ENCODE data around the gene ZNF473. TPM values are rescaled to one million over a fixed set of nuclear protein-coding genes. Genes with fewer than 3 reads are reported as not detected.

ZNF473 gene
- total RNA-seq, 1 experiment from 2014 or later: 11.7 TPM

DNA sequence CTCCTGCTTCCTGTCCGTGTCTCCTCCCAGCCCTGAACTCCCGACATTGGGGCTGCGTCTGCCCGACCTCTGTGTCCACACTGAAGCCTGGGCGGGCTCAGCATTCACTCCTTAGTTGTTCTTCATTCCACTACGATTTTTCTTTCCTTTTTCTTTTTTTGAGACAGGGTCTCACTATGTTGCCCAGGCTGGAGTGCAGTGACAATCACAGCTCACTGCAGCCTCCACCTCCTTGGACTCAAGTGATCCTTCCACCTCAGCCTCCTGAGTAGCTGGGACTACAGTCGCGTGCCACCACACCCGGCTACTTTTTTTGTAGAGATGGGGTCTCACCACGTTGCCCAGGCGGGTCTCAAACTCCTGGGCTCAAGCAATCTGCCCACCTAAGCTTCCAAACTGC is 41.3 kb upstream of the ZNF473 start:
- H3K36me3 ChIP-seq (ENCODE audit: control insufficient read depth, insufficient read depth, low read length): no peaks in the 10 kb centered on the region
- H3K4me1 ChIP-seq (ENCODE audit: control insufficient read depth, insufficient read depth, low read length): no peaks in the 10 kb centered on the region
- POLR2A ChIA-PET: no interaction called here
- CTCF ChIA-PET: no interaction called here
- no peak overlapping the region for H3K27ac ChIP-seq (ENCODE audit: low read length)
- intact Hi-C loops (cut with micrococcal nuclease; ENCODE audit: unreplicated experiment) (loop anchor here (2.0 kb wide), 1 partner anchor 48 kb away; no protein-coding TSS in a partner anchor), in situ Hi-C loops (cut with HindIII; ENCODE audit: low pct_unique_long_range_greater_than_20kb, low sequenced_read_pairs) (no loop called here)
- no peak for TF ChIP-seq POLR2AphosphoS5 (IDR thresholded peaks at IDR 0.05; ENCODE audit: low read depth, low read length)
- TF ChIP-seq TCF7L2 (IDR thresholded peaks at IDR 0.05; ENCODE audit: low read depth, low read length): no peak
- no peak for TF ChIP-seq SIN3A (IDR thresholded peaks at IDR 0.05; ENCODE audit: borderline replicate concordance, insufficient read depth, low read depth, low read length)
- TF ChIP-seq, protein P1, sequence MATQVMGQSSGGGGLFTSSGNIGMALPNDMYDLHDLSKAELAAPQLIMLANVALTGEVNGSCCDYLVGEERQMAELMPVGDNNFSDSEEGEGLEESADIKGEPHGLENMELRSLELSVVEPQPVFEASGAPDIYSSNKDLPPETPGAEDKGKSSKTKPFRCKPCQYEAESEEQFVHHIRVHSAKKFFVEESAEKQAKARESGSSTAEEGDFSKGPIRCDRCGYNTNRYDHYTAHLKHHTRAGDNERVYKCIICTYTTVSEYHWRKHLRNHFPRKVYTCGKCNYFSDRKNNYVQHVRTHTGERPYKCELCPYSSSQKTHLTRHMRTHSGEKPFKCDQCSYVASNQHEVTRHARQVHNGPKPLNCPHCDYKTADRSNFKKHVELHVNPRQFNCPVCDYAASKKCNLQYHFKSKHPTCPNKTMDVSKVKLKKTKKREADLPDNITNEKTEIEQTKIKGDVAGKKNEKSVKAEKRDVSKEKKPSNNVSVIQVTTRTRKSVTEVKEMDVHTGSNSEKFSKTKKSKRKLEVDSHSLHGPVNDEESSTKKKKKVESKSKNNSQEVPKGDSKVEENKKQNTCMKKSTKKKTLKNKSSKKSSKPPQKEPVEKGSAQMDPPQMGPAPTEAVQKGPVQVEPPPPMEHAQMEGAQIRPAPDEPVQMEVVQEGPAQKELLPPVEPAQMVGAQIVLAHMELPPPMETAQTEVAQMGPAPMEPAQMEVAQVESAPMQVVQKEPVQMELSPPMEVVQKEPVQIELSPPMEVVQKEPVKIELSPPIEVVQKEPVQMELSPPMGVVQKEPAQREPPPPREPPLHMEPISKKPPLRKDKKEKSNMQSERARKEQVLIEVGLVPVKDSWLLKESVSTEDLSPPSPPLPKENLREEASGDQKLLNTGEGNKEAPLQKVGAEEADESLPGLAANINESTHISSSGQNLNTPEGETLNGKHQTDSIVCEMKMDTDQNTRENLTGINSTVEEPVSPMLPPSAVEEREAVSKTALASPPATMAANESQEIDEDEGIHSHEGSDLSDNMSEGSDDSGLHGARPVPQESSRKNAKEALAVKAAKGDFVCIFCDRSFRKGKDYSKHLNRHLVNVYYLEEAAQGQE (IDR thresholded peaks at IDR 0.05; ENCODE audit: insufficient read depth in 1 of 2, low read depth in 2 of 2, low read length in 1 of 2): no peak
- TF ChIP-seq, protein P2, sequence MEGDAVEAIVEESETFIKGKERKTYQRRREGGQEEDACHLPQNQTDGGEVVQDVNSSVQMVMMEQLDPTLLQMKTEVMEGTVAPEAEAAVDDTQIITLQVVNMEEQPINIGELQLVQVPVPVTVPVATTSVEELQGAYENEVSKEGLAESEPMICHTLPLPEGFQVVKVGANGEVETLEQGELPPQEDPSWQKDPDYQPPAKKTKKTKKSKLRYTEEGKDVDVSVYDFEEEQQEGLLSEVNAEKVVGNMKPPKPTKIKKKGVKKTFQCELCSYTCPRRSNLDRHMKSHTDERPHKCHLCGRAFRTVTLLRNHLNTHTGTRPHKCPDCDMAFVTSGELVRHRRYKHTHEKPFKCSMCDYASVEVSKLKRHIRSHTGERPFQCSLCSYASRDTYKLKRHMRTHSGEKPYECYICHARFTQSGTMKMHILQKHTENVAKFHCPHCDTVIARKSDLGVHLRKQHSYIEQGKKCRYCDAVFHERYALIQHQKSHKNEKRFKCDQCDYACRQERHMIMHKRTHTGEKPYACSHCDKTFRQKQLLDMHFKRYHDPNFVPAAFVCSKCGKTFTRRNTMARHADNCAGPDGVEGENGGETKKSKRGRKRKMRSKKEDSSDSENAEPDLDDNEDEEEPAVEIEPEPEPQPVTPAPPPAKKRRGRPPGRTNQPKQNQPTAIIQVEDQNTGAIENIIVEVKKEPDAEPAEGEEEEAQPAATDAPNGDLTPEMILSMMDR (IDR thresholded peaks at IDR 0.05): no peak
- no TSS peak for BruUV-seq (replicated peaks)
- ATAC-seq: no peak
- no peaks in the 10 kb centered on the region for H3K27me3 ChIP-seq (ENCODE audit: control insufficient read depth, insufficient read depth, low read length)
- no peaks in the 10 kb centered on the region for H3K9me3 ChIP-seq (ENCODE audit: control insufficient read depth, insufficient read depth, low read depth, low read length)
- H3K4me3 ChIP-seq (ENCODE audit: low read depth in 2 of 2, low read length in 2 of 2): no peak overlapping the region
- no peak for DNase-seq (ENCODE audit: low read depth, low spot score)

DNA sequence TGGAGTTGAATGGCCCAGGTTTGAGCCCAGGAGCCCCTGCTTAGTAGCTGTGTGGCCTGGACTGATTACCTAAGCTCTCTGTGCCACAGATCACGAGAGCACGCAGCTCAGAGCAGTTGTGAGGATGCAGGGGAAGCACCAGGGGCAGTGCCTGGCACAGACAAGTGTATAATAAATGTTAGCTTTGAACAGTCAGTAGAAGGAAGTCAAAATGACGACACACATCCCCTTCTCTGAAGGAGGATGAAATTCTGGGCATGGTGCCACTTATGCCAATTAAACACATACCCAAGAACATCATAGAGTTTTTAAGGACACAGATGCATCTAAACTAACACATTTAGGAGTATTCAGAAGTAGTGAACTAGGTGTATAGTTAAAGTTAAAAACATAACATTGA is 39.9 kb upstream of the ZNF473 start:
- H3K4me3 ChIP-seq (ENCODE audit: low read depth in 2 of 2, low read length in 2 of 2): no peak overlapping the region
- no TSS peak for BruUV-seq (replicated peaks)
- ATAC-seq: no peak
- H3K9me3 ChIP-seq (ENCODE audit: control insufficient read depth, insufficient read depth, low read depth, low read length): no peaks in the 10 kb centered on the region
- no peak for TF ChIP-seq TCF7L2 (IDR thresholded peaks at IDR 0.05; ENCODE audit: low read depth, low read length)
- TF ChIP-seq, protein P1 (IDR thresholded peaks at IDR 0.05; ENCODE audit: insufficient read depth in 1 of 2, low read depth in 2 of 2, low read length in 1 of 2): no peak
- no peak for TF ChIP-seq SIN3A (IDR thresholded peaks at IDR 0.05; ENCODE audit: borderline replicate concordance, insufficient read depth, low read depth, low read length)
- TF ChIP-seq, protein P2 (IDR thresholded peaks at IDR 0.05): no peak
- TF ChIP-seq POLR2AphosphoS5 (IDR thresholded peaks at IDR 0.05; ENCODE audit: low read depth, low read length): no peak
- in situ Hi-C loops (cut with HindIII; ENCODE audit: low pct_unique_long_range_greater_than_20kb, low sequenced_read_pairs) (no loop called here), intact Hi-C loops (cut with micrococcal nuclease; ENCODE audit: unreplicated experiment) (loop anchor here (2.0 kb wide), 1 partner anchor 49 kb away; no protein-coding TSS in a partner anchor)
- H3K4me1 ChIP-seq (ENCODE audit: control insufficient read depth, insufficient read depth, low read length): no peaks in the 10 kb centered on the region
- no peaks in the 10 kb centered on the region; the same call in 1 of the 2 replicates for H3K36me3 ChIP-seq (ENCODE audit: control insufficient read depth, insufficient read depth, low read length)
- ChIA-PET POLR2A (no interaction called here), CTCF (no interaction called here)
- no peak overlapping the region for H3K27ac ChIP-seq (ENCODE audit: low read length)
- no peak for DNase-seq (ENCODE audit: low read depth, low spot score)
- H3K27me3 ChIP-seq (ENCODE audit: control insufficient read depth, insufficient read depth, low read length): no peaks in the 10 kb centered on the region

Data from Panc1 (cell line).